Measurements from ENCODE around the gene GLO1.

GRCh38 chr6:38716825-38717224 is 13.9 kb upstream of the GLO1 start:
- TF ChIP-seq POLR2AphosphoS5 (IDR thresholded peaks at IDR 0.05; ENCODE audit: low read depth, low read length): no peak
- no peak for TF ChIP-seq TAF1 (IDR thresholded peaks at IDR 0.05; ENCODE audit: borderline replicate concordance, insufficient read depth, low read length)
- TF ChIP-seq REST (IDR thresholded peaks at IDR 0.05; ENCODE audit: insufficient read depth in 1 of 2, low read depth in 2 of 2, low read length in 2 of 2): no peak
- TF ChIP-seq SIN3A (IDR thresholded peaks at IDR 0.05; ENCODE audit: borderline replicate concordance, insufficient read depth, low read length): no peak
